Trophoblast cell (in vitro differentiated cells and primary cell): ENCODE data around the gene GNA12.
"Not testable (repeated sequence)": the region's sequence is repeated elsewhere in the genome, so short reads cannot be mapped to it uniquely, and the experiment has no call there.

Source experiments
- DNase-seq, 2 donors: peaks; one replicate each; pipeline ENCODE4 v3.0.0-alpha.2; 2016
- H2AFZ ChIP-seq: 2 replicates; pipeline ENCODE4 v1.6.1; 2013; ENCODE audit warnings: low read length, moderate library complexity, mild to moderate bottlenecking; ENCODE audit not compliant: insufficient read depth, poor library complexity
- H2AK5ac ChIP-seq: 2 replicates; pipeline ENCODE4 v1.6.1; 2013; ENCODE audit warnings: mild to moderate bottlenecking, low read length
- H2BK120ac ChIP-seq: 2 replicates; pipeline ENCODE4 v1.6.1; 2013; ENCODE audit warnings: low read length, mild to moderate bottlenecking, moderate library complexity; ENCODE audit not compliant: insufficient read depth, poor library complexity
- H2BK12ac ChIP-seq: 2 replicates; pipeline ENCODE4 v1.6.1; 2013; ENCODE audit warnings: mild to moderate bottlenecking, low read length, moderate library complexity
- H2BK5ac ChIP-seq: 2 replicates; pipeline ENCODE4 v1.6.1; 2013; ENCODE audit warnings: low read length, low read depth, moderate library complexity, mild to moderate bottlenecking; ENCODE audit not compliant: poor library complexity
- H3K14ac ChIP-seq: 2 replicates; pipeline ENCODE4 v1.6.1; 2013; ENCODE audit warnings: mild to moderate bottlenecking, low read length
- H3K18ac ChIP-seq: 2 replicates; pipeline ENCODE4 v1.6.1; 2013; ENCODE audit warnings: mild to moderate bottlenecking, low read length
- H3K23ac ChIP-seq: 2 replicates; pipeline ENCODE4 v1.6.1; 2013; ENCODE audit warnings: low read length
- H3K27ac ChIP-seq: 2 replicates; pipeline ENCODE4 v1.5.1; 2013; ENCODE audit warnings: low read depth, mild to moderate bottlenecking, inconsistent platforms, low read length, moderate library complexity
- H3K27me3 ChIP-seq: 2 replicates; pipeline ENCODE4 v1.6.1; 2013; ENCODE audit warnings: inconsistent platforms, mild to moderate bottlenecking, low read length, moderate library complexity; ENCODE audit not compliant: insufficient read depth
- H3K36me3 ChIP-seq, 2 experiments: 1 replicate in 1 of 2; 2 replicates in 1 of 2; pipeline ENCODE4 v1.6.1; 2013; ENCODE audit warnings: low read length in 2 of 2, mild to moderate bottlenecking in 2 of 2, moderate library complexity in 1 of 2; ENCODE audit not compliant: insufficient read depth in 2 of 2, control insufficient read depth in 1 of 2
- H3K4ac ChIP-seq: 2 replicates; pipeline ENCODE4 v1.6.1; 2013; ENCODE audit warnings: low read depth, mild to moderate bottlenecking, low read length, moderate library complexity
- H3K4me1 ChIP-seq, 2 experiments: 1 replicate in 1 of 2; 2 replicates in 1 of 2; pipeline ENCODE4 v1.6.1; 2013; ENCODE audit warnings: low read length in 2 of 2, mild to moderate bottlenecking in 2 of 2, moderate library complexity in 1 of 2; ENCODE audit not compliant: insufficient read depth in 2 of 2, control insufficient read depth in 1 of 2
- H3K4me2 ChIP-seq: 2 replicates; pipeline ENCODE4 v1.6.1; 2013; ENCODE audit warnings: inconsistent platforms, mild to moderate bottlenecking, low read length, moderate library complexity
- H3K4me3 ChIP-seq: 2 replicates; pipeline ENCODE4 v1.5.1; 2013; ENCODE audit warnings: mild to moderate bottlenecking, low read depth, low read length, inconsistent platforms
- H3K79me1 ChIP-seq: one replicate; pipeline ENCODE4 v1.6.1; 2013; ENCODE audit warnings: low read length
- H3K79me2 ChIP-seq: 2 replicates; pipeline ENCODE4 v1.6.1; 2013; ENCODE audit warnings: low read length, mild to moderate bottlenecking; ENCODE audit not compliant: control insufficient read depth, insufficient read depth, poor library complexity
- H3K9ac ChIP-seq: 2 replicates; pipeline ENCODE4 v1.6.1; 2013; ENCODE audit warnings: mild to moderate bottlenecking, low read length
- H3K9me3 ChIP-seq: 2 replicates; pipeline ENCODE4 v1.6.1; 2013; ENCODE audit warnings: low read depth, mild to moderate bottlenecking, control low read depth, inconsistent platforms, low read length; ENCODE audit not compliant: insufficient read depth
- H4K12ac ChIP-seq: 2 replicates; pipeline ENCODE4 v1.6.1; 2013; ENCODE audit warnings: low read depth, mild to moderate bottlenecking, low read length, moderate library complexity
- H4K8ac ChIP-seq: 2 replicates; pipeline ENCODE4 v1.6.1; 2013; ENCODE audit warnings: low read depth, mild to moderate bottlenecking, low read length, moderate library complexity
- H4K91ac ChIP-seq: one replicate; pipeline ENCODE4 v1.6.1; 2013; ENCODE audit warnings: low read depth, mild to moderate bottlenecking, low read length, moderate library complexity
- WGBS: extraction: QIAGEN DNeasy Blood & Tissue Kit; methylation state at CpG from one replicate; pipeline ENCODE4 v1.1.7; 2013; ENCODE audit warnings: missing lambda C conversion rate; ENCODE audit not compliant: insufficient read length, insufficient coverage; ENCODE audit errors: extremely low coverage; 5-methylcytosine and 5-hydroxymethylcytosine counted together

GNA12 gene

DNA sequence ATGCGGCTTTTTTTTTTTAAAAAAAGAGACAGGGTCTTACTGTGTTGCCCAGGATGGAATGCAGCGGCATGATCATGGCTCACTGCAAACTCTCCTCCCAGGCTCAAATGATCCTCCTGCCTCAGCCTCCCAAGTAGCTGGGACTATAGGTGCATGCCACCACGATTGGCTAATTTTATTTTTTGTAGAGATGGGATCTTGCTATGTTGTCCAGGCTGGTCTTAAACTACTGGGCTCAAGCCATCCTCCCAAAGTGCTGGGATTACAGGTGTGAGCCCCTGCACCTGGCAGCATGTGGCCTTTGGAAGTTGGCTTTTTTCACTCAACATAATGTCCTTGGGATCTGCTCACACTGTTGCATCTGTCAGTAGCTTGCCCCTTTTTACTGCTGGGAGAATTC is 91.0 kb downstream of the GNA12 start:
- Histone ChIP-seq H2BK120ac (no peak overlapping the region), H3K79me2 (peaks cover 12% of the 10 kb centered on the region), H3K79me1 (peaks cover 23% of the 10 kb centered on the region), H3K36me3 (peaks cover 8% of the 10 kb centered on the region in 2 experiments), H3K27ac (no peak overlapping the region), H3K4me2 (no peak overlapping the region), H2BK5ac (no peak overlapping the region), H2BK12ac (no peak overlapping the region), H3K9ac (no peak overlapping the region), H2AK5ac (no peak overlapping the region), H3K14ac (no peak overlapping the region), H4K8ac (no peak overlapping the region), H3K4me1 (peaks cover 17 to 24% of the 10 kb centered on the region in 2 experiments), H4K12ac (no peak overlapping the region), H4K91ac (no peak overlapping the region), H2AFZ (no peak overlapping the region), H3K4me3 (no peak overlapping the region), H3K23ac (no peak overlapping the region), H3K4ac (peak overlapping the region; percentile 53), H3K9me3 (no peaks in the 10 kb centered on the region), H3K27me3 (no peaks in the 10 kb centered on the region), H3K18ac (no peak overlapping the region)
- no peak for DNase-seq
- WGBS: no CpG with 5 or more reads among the region's 3 CpGs

DNA sequence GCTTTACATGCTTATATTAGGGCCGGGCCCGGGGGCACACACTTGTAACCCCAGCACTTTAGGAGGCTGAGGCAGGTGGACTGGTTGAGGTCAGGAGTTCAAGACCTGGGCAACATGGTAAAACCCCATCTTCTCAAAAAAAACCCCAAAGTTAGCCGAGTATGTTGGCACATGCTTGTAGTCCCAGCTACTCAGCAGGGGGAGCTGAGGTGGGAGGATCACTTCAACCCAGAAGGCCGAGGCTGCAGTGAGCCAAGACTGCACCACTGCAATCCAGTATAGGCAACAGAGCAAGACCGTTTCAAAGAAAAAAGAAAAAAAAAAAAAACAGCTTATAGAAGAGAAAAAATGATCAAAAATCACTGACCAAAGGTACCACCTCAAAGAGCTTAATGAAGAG is 93.0 kb downstream of the GNA12 start:
- DNase-seq: no peak
- Histone ChIP-seq H4K91ac (peak overlapping the region; percentile 57), H2BK120ac (peak overlapping the region; percentile 30), H2BK12ac (peak overlapping the region; percentile 77), H3K18ac (peak overlapping the region; percentile 55), H3K9me3 (no peaks in the 10 kb centered on the region), H3K36me3 (peaks cover 3 to 8% of the 10 kb centered on the region in 2 experiments), H3K79me1 (peaks cover 13% of the 10 kb centered on the region), H3K79me2 (peaks cover 7% of the 10 kb centered on the region), H3K27ac (peak overlapping the region; percentile 97), H2AK5ac (peak overlapping the region; percentile 35), H3K14ac (no peak overlapping the region), H3K23ac (no peak overlapping the region), H3K4me2 (no peak overlapping the region), H4K8ac (peak overlapping the region; percentile 43), H3K9ac (no peak overlapping the region), H4K12ac (peak overlapping the region; percentile 7), H3K4me3 (no peak overlapping the region), H2AFZ (no peak overlapping the region), H2BK5ac (peak overlapping the region; percentile 68), H3K4me1 (peaks cover 12 to 17% of the 10 kb centered on the region in 2 experiments), H3K27me3 (no peaks in the 10 kb centered on the region), H3K4ac (peak overlapping the region; percentile 31)
- WGBS: no CpG with 5 or more reads among the region's 5 CpGs

DNA sequence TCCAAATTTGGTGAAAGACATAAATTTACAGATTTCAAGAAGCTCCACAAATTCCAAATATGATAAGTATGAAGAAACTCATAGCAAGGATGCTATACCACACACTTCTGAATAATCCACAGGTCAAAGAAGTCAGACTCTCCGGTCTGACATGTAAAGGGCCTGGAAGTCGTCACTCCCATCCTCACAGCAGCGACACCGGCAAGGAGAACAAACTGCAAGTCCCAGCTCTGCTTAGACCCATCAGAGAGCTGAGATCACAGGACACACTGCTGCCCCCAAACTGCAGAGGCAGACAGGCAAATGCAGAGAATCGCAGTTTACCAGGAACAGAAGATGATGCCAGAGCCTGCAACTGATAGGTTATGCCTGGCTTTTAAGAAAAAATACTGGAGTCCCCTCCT is 94.1 kb downstream of the GNA12 start:
- Histone ChIP-seq H2BK120ac (no peak overlapping the region), H4K12ac (no peak overlapping the region), H3K23ac (no peak overlapping the region), H2BK12ac (no peak overlapping the region), H3K4ac (no peak overlapping the region), H3K36me3 (peaks cover 2 to 6% of the 10 kb centered on the region in 2 experiments), H3K4me1 (peaks cover 11 to 16% of the 10 kb centered on the region in 2 experiments), H3K9ac (no peak overlapping the region), H3K4me2 (peak overlapping the region; percentile 20), H4K91ac (no peak overlapping the region), H2BK5ac (no peak overlapping the region), H4K8ac (no peak overlapping the region), H3K79me1 (peaks cover 11% of the 10 kb centered on the region), H3K79me2 (peaks cover 6% of the 10 kb centered on the region), H3K4me3 (no peak overlapping the region), H2AFZ (no peak overlapping the region), H3K14ac (no peak overlapping the region), H3K27ac (peak overlapping the region; percentile 97), H2AK5ac (no peak overlapping the region), H3K27me3 (no peaks in the 10 kb centered on the region), H3K18ac (no peak overlapping the region), H3K9me3 (no peaks in the 10 kb centered on the region)
- DNase-seq: no peak
- no CpG with 5 or more reads among the region's 5 CpGs for WGBS

DNA sequence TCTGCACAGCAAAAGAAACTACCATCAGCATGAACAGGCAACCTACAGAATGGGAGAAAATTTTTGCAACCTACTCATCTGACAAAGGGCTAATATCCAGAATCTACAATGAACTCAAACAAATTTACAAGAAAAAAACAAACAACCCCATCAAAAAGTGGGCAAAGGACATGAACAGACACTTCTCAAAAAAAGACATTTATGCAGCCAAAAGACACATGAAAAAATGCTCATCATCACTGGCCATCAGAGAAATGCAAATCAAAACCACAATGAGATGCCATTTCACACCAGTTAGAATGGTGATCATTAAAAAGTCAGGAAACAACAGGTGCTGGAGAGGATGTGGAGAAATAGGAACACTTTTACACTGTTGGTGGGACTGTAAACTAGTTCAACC is 95.4 kb downstream of the GNA12 start:
- H3K9ac ChIP-seq, H4K91ac ChIP-seq, H3K79me2 ChIP-seq, DNase-seq, H3K9me3 ChIP-seq, H3K4me2 ChIP-seq, H3K27ac ChIP-seq, H3K36me3 ChIP-seq, H4K8ac ChIP-seq, H3K18ac ChIP-seq, H2BK12ac ChIP-seq, H2BK5ac ChIP-seq, H4K12ac ChIP-seq, H3K14ac ChIP-seq, H2BK120ac ChIP-seq, H3K23ac ChIP-seq, H3K4ac ChIP-seq, H3K4me3 ChIP-seq, H3K4me1 ChIP-seq, H3K27me3 ChIP-seq, H2AFZ ChIP-seq, H2AK5ac ChIP-seq, H3K79me1 ChIP-seq: not testable (repeated sequence)
